PC-9 (cell line): ENCODE measurements around the gene ELOVL1. TPM values are rescaled to one million over a fixed set of nuclear protein-coding genes. Genes with fewer than 3 reads are reported as not detected.

Experiments
- BruUV-seq: library from RNA; stranded (reverse); fragments of 400-500 nt; replicated peaks from 2 replicates; lab custom pipeline; 2021; lab: Mats Ljungman, UMichigan
- CTCF ChIA-PET: fragments of 300-600 bp; sonication (Branson Sonifier 250); formaldehyde crosslinking; loops from one replicate; lab custom pipeline; 2022; ENCODE audit warnings: antibody characterized with exemption; lab: Charles Lee
- POLR2A ChIA-PET: fragments of 300-600 bp; sonication (Branson Sonifier 250); formaldehyde crosslinking; loops from one replicate; lab custom pipeline; 2022; ENCODE audit warnings: antibody characterized with exemption; ENCODE audit not compliant: unreplicated experiment; lab: Charles Lee
- DNase-seq, 2 experiments: peaks; one replicate each; pipeline versions ENCODE4 v3.0.0 to v3.0.0-alpha.2; 2015 to 2022; ENCODE audit warnings: mixed read lengths in 1 of 2
- H2AFZ ChIP-seq: fragments of 200-600 bp; sonication (generic); 2 replicates; pipeline ENCODE4 v1.8.1; 2017; ENCODE audit warnings: antibody characterized with exemption
- H3F3A ChIP-seq: fragments of 200-600 bp; sonication (generic); 2 replicates; pipeline ENCODE4 v1.8.1; 2017; ENCODE audit warnings: antibody characterized with exemption, mild to moderate bottlenecking, low read depth; ENCODE audit not compliant: insufficient read depth
- H3K27ac ChIP-seq: fragments of 200-600 bp; sonication (generic); 2 replicates; pipeline ENCODE4 v1.6.1; 2016; ENCODE audit warnings: mixed run types
- H3K27me3 ChIP-seq: fragments of 200-600 bp; sonication (generic); 2 replicates; pipeline ENCODE4 v1.6.1; 2016; ENCODE audit warnings: low read depth, mixed run types; ENCODE audit not compliant: insufficient read depth
- H3K36me3 ChIP-seq: fragments of 200-600 bp; sonication (generic); 2 replicates; pipeline ENCODE4 v1.6.1; 2016; ENCODE audit warnings: low read depth, mixed run types
- H3K4me1 ChIP-seq: fragments of 200-600 bp; sonication (generic); replicated peaks from 2 replicates; pipeline ENCODE4 v1.6.1; 2016; ENCODE audit warnings: mixed run types; ENCODE audit not compliant: insufficient read depth
- H3K4me2 ChIP-seq: fragments of 200-600 bp; sonication (generic); 2 replicates; pipeline ENCODE4 v1.6.1; 2017; ENCODE audit warnings: mixed run types
- H3K4me3 ChIP-seq: fragments of 200-600 bp; sonication (generic); 2 replicates; pipeline ENCODE4 v1.6.1; 2016; ENCODE audit warnings: mixed run types
- H3K79me2 ChIP-seq: fragments of 200-600 bp; sonication (generic); 2 replicates; pipeline ENCODE4 v1.6.1; 2017; ENCODE audit warnings: low read depth, mixed run types
- H3K9me2 ChIP-seq: fragments of 200-600 bp; sonication (generic); 2 replicates; pipeline ENCODE4 v1.8.1; 2017; ENCODE audit warnings: mild to moderate bottlenecking; ENCODE audit not compliant: insufficient read depth
- H3K9me3 ChIP-seq: fragments of 200-600 bp; sonication (generic); 2 replicates; pipeline ENCODE4 v1.8.1; 2016; ENCODE audit warnings: low read depth; ENCODE audit not compliant: insufficient read depth
- H4K20me1 ChIP-seq: fragments of 200-600 bp; sonication (generic); 2 replicates; pipeline ENCODE4 v1.8.1; 2017; ENCODE audit not compliant: insufficient read depth
- CTCF ChIP-seq: fragments of 200-600 bp; sonication (generic); conservative IDR thresholded peaks from 2 replicates; pipeline ENCODE4 v1.6.1; 2017; ENCODE audit warnings: mixed run types, antibody characterized with exemption, mild to moderate bottlenecking, moderate library complexity
- intact Hi-C: fragments of 100-400 bp; cut with micrococcal nuclease; formaldehyde crosslinking; loops from one replicate; pipeline ENCODE4 v1.10.0; 2022; ENCODE audit not compliant: unreplicated experiment
- microRNA-seq: library from miRNA; unstranded; fragments of <30 nt; microRNA quantifications from one replicate; pipeline ENCODE4 v1.2.0, GENCODE V29; 2021; ENCODE audit warnings: borderline number of aligned reads, borderline replicate concordance
- total RNA-seq: library from RNA; stranded (reverse); gene quantifications from 2 replicates; pipeline ENCODE4 v1.2.3, GENCODE V29; 2021

ELOVL1 gene
- total RNA-seq, 1 experiment from 2014 or later: 131 TPM

GRCh38 chr1:43313771-43314170, 54.0 kb downstream of the ELOVL1 start:
- Histone ChIP-seq H3K9me3 (no peaks in the 10 kb centered on the region), H3K27me3 (no peaks in the 10 kb centered on the region), H3K9me2 (no peaks in the 10 kb centered on the region), H3K27ac (no peak overlapping the region), H3K79me2 (no peaks in the 10 kb centered on the region), H4K20me1 (no peaks in the 10 kb centered on the region), H2AFZ (no peak overlapping the region), H3F3A (no peaks in the 10 kb centered on the region), H3K4me2 (0 out of 2 replicates have a peak overlapping the region, but pooled peaks have one; percentile 8), H3K36me3 (no peaks in the 10 kb centered on the region), H3K4me3 (no peak overlapping the region), H3K4me1 (peaks cover 8% of the 10 kb centered on the region; the same call in 1 of the 2 replicates)
- BruUV-seq: no TSS peak
- TF ChIP-seq CTCF: no peak
- CTCF ChIA-PET: no interaction called here
- POLR2A ChIA-PET: interaction anchor here (0.6 to 0.7 kb wide), 4 partner anchors 11 to 547 kb away, joined by 3 to 7 read pairs (median 6); partner anchors contain the start of gene C1orf50
- intact Hi-C loops: no loop called here
- DNase-seq: no peak

Small RNAs within 50 kb of the gene (microRNA-seq; reads per million reads assigned to microRNA genes)
- 4.7 reads per million for gene MIR6734

Other genes starting within 250 kb of the ELOVL1 start
- 151 and 153 TPM in 2 replicates for gene EBNA1BP2, start 195.7 kb downstream of the ELOVL1 start, total RNA-seq
- gene CFAP57, start 195.7 kb downstream of the ELOVL1 start, total RNA-seq: 1.6 and 1.7 TPM in 2 replicates
- 55.6 and 58.0 TPM in 2 replicates for gene TMEM125, start 98.0 kb downstream of the ELOVL1 start, total RNA-seq
- gene C1orf210, start 82.4 kb downstream of the ELOVL1 start, total RNA-seq: 23.3 and 29.3 TPM in 2 replicates
- not detected in 2 replicates for gene TIE1, start 67.0 kb downstream of the ELOVL1 start, total RNA-seq
- gene MPL, start 30.2 kb downstream of the ELOVL1 start, total RNA-seq: 0.76 and 1.6 TPM in 2 replicates
- 180 and 229 TPM in 2 replicates for gene CDC20, start 9.0 kb downstream of the ELOVL1 start, total RNA-seq
- 54.8 and 56.0 TPM in 2 replicates for gene MED8, start 21.8 kb upstream of the ELOVL1 start, total RNA-seq
- 71.6 and 76.1 TPM in 2 replicates for gene SZT2, start 21.9 kb upstream of the ELOVL1 start, total RNA-seq
- gene HYI, start 85.9 kb upstream of the ELOVL1 start, total RNA-seq: 43.5 and 46.6 TPM in 2 replicates
- 359 and 439 TPM in 2 replicates for gene PTPRF, start 162.9 kb upstream of the ELOVL1 start, total RNA-seq